HepG2 (cell line): ENCODE measurements around the gene SPINT3. TPM values are rescaled to one million over a fixed set of nuclear protein-coding genes. Genes with fewer than 3 reads are reported as not detected.
A peak's percentile ranks its signal among the peaks of the same experiment; 100 is the strongest.

ENCODE experiments used
- ATAC-seq: fragments of 200-7000 bp; cut with Tn5 transposase; 3 replicates; pipeline ENCODE4 v1.9.1; 2020; ENCODE audit warnings: mild to moderate bottlenecking, moderate library complexity
- BruUV-seq: library from RNA; stranded (reverse); fragments of 400-500 nt; replicated peaks from 2 replicates; lab custom pipeline; 2021; lab: Mats Ljungman, UMichigan
- CTCF ChIA-PET: fragments of 300-600 bp; formaldehyde crosslinking; extraction: SDS; loops from one replicate; lab custom pipeline; 2021; ENCODE audit warnings: low total read pairs, inconsistent platforms, low intra/inter-chr PET ratio; lab: Yijun Ruan, JAX
- POLR2A ChIA-PET: fragments of 350-600 bp; sonication (Branson Sonifier 250); formaldehyde crosslinking; loops from one replicate; lab custom pipeline; 2020; ENCODE audit warnings: antibody characterized with exemption, inconsistent platforms; lab: Yijun Ruan, JAX
- DNase-seq: peaks from one replicate; pipeline ENCODE4 v3.0.0-alpha.2; 2015; ENCODE audit warnings: low spot score
- FAIRE-seq: peaks from 3 replicates; lab custom pipeline; 2011; peaks lifted over from hg19 to GRCh38; lab: Jason Lieb, UNC
- H2AFZ ChIP-seq: one replicate; pipeline ENCODE4 v1.6.1; 2011; ENCODE audit warnings: low read length, inconsistent platforms
- H3K27ac ChIP-seq: fragments of 300-600 bp; 3 replicates; pipeline ENCODE4 v1.8.0; 2011; ENCODE audit warnings: mixed run types, mild to moderate bottlenecking, mixed read lengths, low read length, inconsistent platforms; ENCODE audit not compliant: insufficient read depth; ENCODE audit errors: extremely low read length
- H3K27me3 ChIP-seq, 2 experiments: fragments of 200-600 bp in 1 of 2; 2 replicates in 1 of 2; 3 replicates in 1 of 2; pipeline versions ENCODE4 v1.6.0 to v1.8.0; 2011; ENCODE audit warnings: low read length in 2 of 2, mild to moderate bottlenecking in 2 of 2, moderate library complexity in 2 of 2, inconsistent platforms in 1 of 2; ENCODE audit not compliant: insufficient read depth in 2 of 2, control insufficient read depth in 1 of 2
- H3K36me3 ChIP-seq, 2 experiments: fragments of 200-600 bp in 1 of 2; replicated peaks in 1 of 2; 2 replicates in 1 of 2; 3 replicates in 1 of 2; pipeline versions ENCODE4 v1.5.1 to v1.8.0; 2011; ENCODE audit warnings: low read length in 2 of 2, inconsistent platforms in 1 of 2; ENCODE audit not compliant: insufficient read depth in 2 of 2, control insufficient read depth in 1 of 2
- H3K4me1 ChIP-seq: 2 replicates; pipeline ENCODE4 v1.5.1; 2012; ENCODE audit warnings: low read length, inconsistent platforms; ENCODE audit not compliant: insufficient read depth
- H3K4me2 ChIP-seq: 2 replicates; pipeline ENCODE4 v1.6.0; 2011; ENCODE audit warnings: low read depth, low read length, inconsistent platforms
- H3K4me3 ChIP-seq, 3 experiments: fragments of 200-600 bp in 1 of 3; sonication (generic), shearing (Covaris generic) in 1 of 3; replicated peaks in 1 of 3; 2 replicates each; pipeline ENCODE4 v1.5.1; 2011 to 2016; ENCODE audit warnings: low read length in 3 of 3, inconsistent platforms in 2 of 3, low read depth in 2 of 3, mild to moderate bottlenecking in 2 of 3, control low read depth in 1 of 3, mixed read lengths in 1 of 3; ENCODE audit not compliant: insufficient read depth in 1 of 3
- H3K79me2 ChIP-seq: one replicate; pipeline ENCODE4 v1.6.1; 2011; ENCODE audit warnings: low read length, inconsistent platforms; ENCODE audit not compliant: insufficient read depth
- H3K9ac ChIP-seq: 2 replicates; pipeline ENCODE4 v1.6.0; 2011; ENCODE audit warnings: mild to moderate bottlenecking, low read depth, low read length, inconsistent platforms; ENCODE audit not compliant: insufficient read depth
- H3K9me3 ChIP-seq: 2 replicates; pipeline ENCODE4 v1.5.1; 2012; ENCODE audit warnings: mild to moderate bottlenecking, low read length
- H4K20me1 ChIP-seq: 2 replicates; pipeline ENCODE4 v1.6.0; 2011; ENCODE audit warnings: inconsistent platforms, mild to moderate bottlenecking, low read length, moderate library complexity; ENCODE audit not compliant: insufficient read depth
- CEBPB ChIP-seq: IDR thresholded peaks from 2 replicates; pipeline ENCODE4 v1.6.1; 2011; ENCODE audit warnings: low read depth, low read length, improper control_type of control experiment, borderline replicate concordance
- HIC2 ChIP-seq: sonication (generic); formaldehyde crosslinking; IDR thresholded peaks from 2 replicates; pipeline ENCODE4 v1.9.0; 2022; ENCODE audit warnings: low read depth, missing genetic modification reagents
- SNAPC2 ChIP-seq: sonication (generic); formaldehyde crosslinking; IDR thresholded peaks from 2 replicates; pipeline ENCODE4 v1.8.1; 2022; ENCODE audit warnings: mild to moderate bottlenecking, missing genetic modification reagents
- TMF1 ChIP-seq: sonication (generic); formaldehyde crosslinking; IDR thresholded peaks from 2 replicates; pipeline ENCODE4 v1.8.1; 2022; ENCODE audit warnings: low read depth, missing genetic modification reagents
- ZNF441 ChIP-seq: sonication (generic); formaldehyde crosslinking; IDR thresholded peaks from 2 replicates; pipeline ENCODE4 v1.7.0; 2021; ENCODE audit warnings: missing genetic modification reagents, borderline replicate concordance
- WGBS: methylation state at CpG from one replicate; pipeline ENCODE4 v1.1.6; 2017; ENCODE audit warnings: low lambda C conversion rate; 5-methylcytosine and 5-hydroxymethylcytosine counted together
- in situ Hi-C: cut with HindIII; loops from 2 replicates; pipeline ENCODE4 v1.10.0; 2017; ENCODE audit warnings: low pct_unique_long_range_greater_than_20kb; ENCODE audit not compliant: extremely low pct_ligation_motif_present
- intact Hi-C: fragments of 100-400 bp; cut with micrococcal nuclease; formaldehyde crosslinking; loops from one replicate; pipeline ENCODE4 v1.10.0; 2022; ENCODE audit not compliant: unreplicated experiment
- polyA plus RNA-seq, 8 experiments: library from polyadenylated mRNA; depleted of rRNA in 3 of 8; stranded (reverse) in 7 of 8; unstranded in 1 of 8; fragments of >200 nt; fragmentation: Illumina TruSeq in 4 of 8; extraction: Trizol in 4 of 8; gene quantifications; 2 replicates each; pipeline versions ENCODE4 v1.2.1 to v1.2.3, GENCODE V29; 2011 to 2016; ENCODE audit warnings: low read depth in 4 of 8, missing spikeins in 1 of 8, mixed read lengths in 1 of 8; ENCODE audit not compliant: insufficient read depth in 1 of 8
- total RNA-seq, 5 experiments: library from RNA; depleted of rRNA; stranded (reverse); fragments of >200 nt; fragmentation: Illumina TruSeq; extraction: Trizol; gene quantifications; 2 replicates each; pipeline ENCODE4 v1.2.3, GENCODE V29; 2016; ENCODE audit warnings: low read depth in 1 of 5

SPINT3 gene
- total and polyA plus RNA-seq, 2 of the 13 experiments (the other 11 are each of a cell fraction or from before 2014, with no cell fraction given), result not detected

- in situ Hi-C loops (no loop called here), intact Hi-C loops (no loop called here)
- no TSS peak for BruUV-seq
- 9% methylated on average over 1 of the region's 1 CpG for WGBS
- ChIA-PET CTCF (no interaction called here), POLR2A (no interaction called here)
- Histone ChIP-seq H3K36me3 (no peaks in the 10 kb centered on the region), H3K27ac (no peak overlapping the region), H3K4me2 (no peak overlapping the region), H2AFZ (no peak overlapping the region), H3K9me3 (no peaks in the 10 kb centered on the region), H3K27me3 (peaks cover 0 to 3% of the 10 kb centered on the region in 2 experiments; a peak in 4 of 5 replicates), H3K4me3 (no peak overlapping the region), H3K9ac (no peak overlapping the region), H3K79me2 (no peaks in the 10 kb centered on the region), H4K20me1 (no peaks in the 10 kb centered on the region), H3K4me1 (0 out of 2 replicates have a peak, but pooled peaks cover 5% of the 10 kb centered on the region)
- TF ChIP-seq TMF1 (CRISPR knock-in tag) (no peak), CEBPB (peak; percentile 20; the same call in 1 of the 2 replicates)
- ATAC-seq, result no peak
- no peak for FAIRE-seq
- no peak for DNase-seq
Measured at GRCh38 chr20:45495501-45495941, 19.9 kb downstream of the SPINT3 start.

- Histone ChIP-seq H3K4me2 (no peak overlapping the region), H4K20me1 (no peaks in the 10 kb centered on the region), H3K9me3 (no peaks in the 10 kb centered on the region), H2AFZ (no peak overlapping the region), H3K27ac (no peak overlapping the region), H3K4me1 (no peaks in the 10 kb centered on the region), H3K36me3 (no peaks in the 10 kb centered on the region), H3K79me2 (no peaks in the 10 kb centered on the region), H3K4me3 (no peak overlapping the region), H3K9ac (no peak overlapping the region)
- in situ Hi-C loops, result no loop called here
- POLR2A ChIA-PET, result no interaction called here
- DNase-seq (no peak), ATAC-seq (no peak)
- TF ChIP-seq ZNF441 (CRISPR knock-in tag), result no peak
- no peak for TF ChIP-seq SNAPC2 (CRISPR knock-in tag)
- no peak for TF ChIP-seq HIC2
- TF ChIP-seq, all 625 proteins: peak for 0
- no peak for FAIRE-seq
- BruUV-seq, result no TSS peak
- WGBS, result 54% methylated on average over 1 of the region's 1 CpG
- CTCF ChIA-PET, result no interaction called here
- intact Hi-C loops, result no loop called here
- peaks cover 7 to 25% of the 10 kb centered on the region in 2 experiments for H3K27me3 ChIP-seq
Measured at GRCh38 chr20:45489083-45489531, 26.3 kb downstream of the SPINT3 start.
